Ovary (tissue), 3 donors: ENCODE data around the gene NCK2.

Experiments used
- CTCF ChIP-seq, 3 donors: fragments of 450-650 bp in 2 of 3; fragments of 200-600 bp in 1 of 3; IDR thresholded peaks; one replicate each; pipeline versions ENCODE4 v1.5.1 to v1.8.0; 2016 to 2022; ENCODE audit warnings: antibody characterized with exemption in 3 of 3, mild to moderate bottlenecking in 1 of 3
- POLR2A ChIP-seq: fragments of 450-650 bp; IDR thresholded peaks from one replicate; pipeline ENCODE4 v1.6.1; 2017; ENCODE audit warnings: antibody characterized with exemption, mild to moderate bottlenecking, moderate library complexity
- donor health status: DM: no; HTN: no; CAD: no.

DNA sequence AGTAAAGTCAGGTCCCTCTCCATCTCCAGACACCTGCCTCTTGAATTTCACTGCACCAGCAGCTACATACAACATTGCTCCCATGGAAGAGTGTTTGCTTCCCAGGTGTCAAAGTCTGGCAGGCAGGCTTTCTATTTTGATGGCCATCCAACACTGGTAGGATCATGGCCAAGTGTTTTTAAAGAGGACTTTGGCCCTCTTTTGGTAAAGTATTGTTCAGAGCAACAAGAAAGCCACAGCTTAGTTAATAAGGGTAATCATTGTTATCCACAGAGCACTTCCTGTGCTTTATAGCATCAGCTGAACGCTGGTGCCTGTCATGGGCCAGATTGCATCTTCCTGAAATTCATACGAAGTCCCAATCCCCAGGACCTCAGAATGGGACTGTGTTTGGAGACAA, 133.2 kb downstream of the NCK2 start:
- TF ChIP-seq CTCF (IDR thresholded peaks at IDR 0.05) (no peak), POLR2A (no peak)
